Stimulated activated CD4-positive, alpha-beta T cell treated with anti-CD3 and anti-CD28 coated beads, Interleukin-12 subunit alpha, Interleukin-12 subunit beta, amount 100 ng/mL, for 48 hours (primary cell): ENCODE data around the gene USP43.
"Not testable (repeated sequence)": the region's sequence is repeated elsewhere in the genome, so short reads cannot be mapped to it uniquely, and the experiment has no call there.

Experiments used
- DNase-seq, 3 donors: peaks; one replicate each; pipeline ENCODE4 v3.0.0-alpha.2; 2020; ENCODE audit warnings: low read depth in 2 of 3, low spot score in 1 of 3

USP43 gene, protein sequence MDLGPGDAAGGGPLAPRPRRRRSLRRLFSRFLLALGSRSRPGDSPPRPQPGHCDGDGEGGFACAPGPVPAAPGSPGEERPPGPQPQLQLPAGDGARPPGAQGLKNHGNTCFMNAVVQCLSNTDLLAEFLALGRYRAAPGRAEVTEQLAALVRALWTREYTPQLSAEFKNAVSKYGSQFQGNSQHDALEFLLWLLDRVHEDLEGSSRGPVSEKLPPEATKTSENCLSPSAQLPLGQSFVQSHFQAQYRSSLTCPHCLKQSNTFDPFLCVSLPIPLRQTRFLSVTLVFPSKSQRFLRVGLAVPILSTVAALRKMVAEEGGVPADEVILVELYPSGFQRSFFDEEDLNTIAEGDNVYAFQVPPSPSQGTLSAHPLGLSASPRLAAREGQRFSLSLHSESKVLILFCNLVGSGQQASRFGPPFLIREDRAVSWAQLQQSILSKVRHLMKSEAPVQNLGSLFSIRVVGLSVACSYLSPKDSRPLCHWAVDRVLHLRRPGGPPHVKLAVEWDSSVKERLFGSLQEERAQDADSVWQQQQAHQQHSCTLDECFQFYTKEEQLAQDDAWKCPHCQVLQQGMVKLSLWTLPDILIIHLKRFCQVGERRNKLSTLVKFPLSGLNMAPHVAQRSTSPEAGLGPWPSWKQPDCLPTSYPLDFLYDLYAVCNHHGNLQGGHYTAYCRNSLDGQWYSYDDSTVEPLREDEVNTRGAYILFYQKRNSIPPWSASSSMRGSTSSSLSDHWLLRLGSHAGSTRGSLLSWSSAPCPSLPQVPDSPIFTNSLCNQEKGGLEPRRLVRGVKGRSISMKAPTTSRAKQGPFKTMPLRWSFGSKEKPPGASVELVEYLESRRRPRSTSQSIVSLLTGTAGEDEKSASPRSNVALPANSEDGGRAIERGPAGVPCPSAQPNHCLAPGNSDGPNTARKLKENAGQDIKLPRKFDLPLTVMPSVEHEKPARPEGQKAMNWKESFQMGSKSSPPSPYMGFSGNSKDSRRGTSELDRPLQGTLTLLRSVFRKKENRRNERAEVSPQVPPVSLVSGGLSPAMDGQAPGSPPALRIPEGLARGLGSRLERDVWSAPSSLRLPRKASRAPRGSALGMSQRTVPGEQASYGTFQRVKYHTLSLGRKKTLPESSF

DNA sequence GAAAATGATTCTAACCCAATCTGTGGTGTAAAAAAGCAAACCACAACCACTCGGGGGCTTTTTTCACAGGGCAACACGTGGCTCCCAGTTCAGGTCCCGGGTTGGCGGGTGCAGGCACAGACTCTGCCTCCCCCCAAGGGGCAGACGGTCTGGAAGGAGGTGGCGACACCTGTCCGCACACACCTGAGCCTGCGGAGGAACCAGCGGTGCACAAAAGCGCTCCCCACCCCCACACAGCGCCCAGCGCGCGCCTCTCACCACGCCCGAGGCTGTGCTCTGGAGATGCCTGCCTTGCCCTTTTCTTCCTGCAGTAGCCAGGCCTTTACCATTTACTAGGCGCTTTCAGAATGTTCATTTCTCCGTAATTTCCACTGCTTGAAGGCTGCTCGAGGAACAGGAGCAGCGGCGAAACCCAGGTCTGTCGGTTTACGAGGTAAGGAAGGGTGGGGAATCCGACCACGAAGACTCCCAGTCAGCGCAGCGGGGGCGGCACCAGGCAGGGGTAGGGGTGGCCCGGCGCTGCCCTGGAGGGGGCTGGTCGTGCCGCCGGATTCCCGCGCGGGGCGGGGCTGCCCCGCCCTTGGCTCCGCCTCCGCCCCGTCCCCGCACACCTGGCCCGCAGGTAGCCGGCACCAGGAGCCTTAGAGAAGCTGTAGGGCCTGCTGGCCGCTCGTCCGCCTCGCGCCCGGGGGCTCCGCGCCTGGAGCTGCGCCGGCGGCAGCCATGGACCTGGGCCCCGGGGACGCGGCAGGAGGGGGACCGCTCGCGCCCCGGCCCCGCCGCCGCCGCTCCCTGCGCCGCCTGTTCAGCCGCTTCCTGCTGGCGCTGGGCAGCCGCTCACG lies at the start of gene USP43:
USP43 (plus strand) TSS at position 608 of the 842 bp plus-strand sequence; CDS start at position 724, 116 bp downstream.
- DNase-seq: no peak

DNA sequence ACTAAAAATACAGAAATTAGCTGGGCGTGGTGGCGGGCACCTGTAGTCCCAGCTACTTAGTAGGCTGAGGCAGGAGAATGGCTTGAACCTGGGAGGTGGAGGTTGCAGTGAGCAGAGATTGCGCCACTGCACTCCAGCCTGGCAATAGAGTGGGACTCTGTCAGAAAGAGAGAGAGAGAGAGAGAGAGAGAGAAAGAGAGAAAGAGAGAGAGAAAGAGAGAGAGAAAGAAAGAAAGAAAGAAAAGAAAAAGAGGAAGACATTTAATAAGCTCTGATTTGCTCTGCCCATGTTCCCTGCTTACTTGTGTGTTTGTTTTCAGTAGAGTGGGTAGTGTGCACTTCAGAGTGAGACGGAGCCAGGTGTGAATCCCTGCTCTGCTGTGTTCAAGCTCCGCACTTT lies 47.7 kb upstream of the USP43 start:
- DNase-seq: not testable (repeated sequence)

DNA sequence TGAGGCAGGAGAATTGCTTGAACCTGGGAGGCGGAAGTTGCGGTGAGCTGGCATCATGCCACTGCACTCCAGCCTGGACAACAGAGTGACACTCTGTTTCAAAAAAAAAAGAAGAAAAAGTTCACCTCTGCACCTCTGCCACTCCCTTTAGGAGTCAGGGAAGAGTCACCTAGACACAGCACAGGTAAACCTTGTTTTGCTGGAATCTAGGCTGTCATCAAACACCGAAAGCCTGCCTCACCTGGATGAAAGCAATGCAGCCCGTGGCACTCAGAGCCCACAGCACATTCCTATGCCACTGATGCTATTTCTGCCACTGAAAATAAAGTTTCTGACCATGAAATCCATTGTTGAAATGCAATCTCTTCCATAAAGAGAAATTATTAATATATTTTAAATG lies 46.7 kb upstream of the USP43 start:
- no peak for DNase-seq

DNA sequence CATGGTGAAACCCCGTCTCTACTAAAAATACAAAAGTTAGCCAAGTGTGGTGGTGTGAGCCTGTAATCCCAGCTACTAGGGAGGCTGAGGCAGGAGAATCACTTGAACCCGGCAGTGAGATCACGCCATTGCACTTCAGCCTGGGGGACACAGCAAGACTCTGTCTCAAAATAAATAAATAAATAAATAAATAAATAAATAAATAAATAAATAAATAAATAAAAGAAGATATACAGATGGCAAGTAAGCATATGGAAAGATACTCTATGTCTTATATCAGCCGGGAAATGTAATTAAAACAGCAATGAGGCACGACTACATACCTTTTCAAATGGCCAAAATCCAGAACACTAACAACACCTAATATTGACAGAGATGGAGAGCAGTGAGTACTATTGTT lies 40.7 kb upstream of the USP43 start:
- DNase-seq: not testable (repeated sequence)

DNA sequence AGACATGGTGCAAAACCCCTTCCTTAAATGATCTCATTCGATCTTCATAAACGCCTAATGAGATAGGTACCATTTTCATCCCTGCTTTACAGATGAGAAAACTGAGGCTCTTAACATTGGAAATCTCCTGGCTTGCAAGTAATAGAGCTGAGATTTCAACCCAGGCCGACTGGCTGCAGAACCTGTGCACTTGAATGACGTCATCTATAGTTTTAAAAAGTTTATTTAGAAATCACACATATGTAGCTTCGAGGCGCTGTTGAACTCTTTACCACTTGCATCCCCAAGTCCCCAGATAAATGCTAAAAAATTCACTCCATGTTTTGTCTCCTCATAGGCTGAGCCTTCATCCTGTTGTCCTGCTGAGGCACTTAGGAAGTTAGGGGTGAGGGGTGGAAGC lies 38.9 kb upstream of the USP43 start:
- no peak for DNase-seq

DNA sequence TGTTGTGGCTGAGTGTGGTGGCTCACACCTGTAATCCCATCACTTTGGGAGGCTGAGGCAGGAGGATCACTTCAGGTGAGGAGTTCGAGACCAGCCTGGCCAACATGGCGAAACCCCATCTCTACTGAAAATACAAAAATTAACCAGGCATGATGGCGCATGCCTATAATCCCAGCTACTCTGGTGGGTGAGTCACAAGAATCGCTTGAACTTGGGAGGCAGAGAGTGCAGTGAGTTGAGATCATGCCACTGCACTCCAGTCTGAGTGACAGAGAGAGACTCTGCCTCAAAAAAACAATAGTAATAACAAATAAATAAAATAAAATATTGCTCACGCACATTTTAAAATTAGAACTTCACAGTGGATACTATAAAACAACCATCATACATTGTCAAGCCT lies 38.3 kb upstream of the USP43 start:
- DNase-seq: not testable (repeated sequence)

DNA sequence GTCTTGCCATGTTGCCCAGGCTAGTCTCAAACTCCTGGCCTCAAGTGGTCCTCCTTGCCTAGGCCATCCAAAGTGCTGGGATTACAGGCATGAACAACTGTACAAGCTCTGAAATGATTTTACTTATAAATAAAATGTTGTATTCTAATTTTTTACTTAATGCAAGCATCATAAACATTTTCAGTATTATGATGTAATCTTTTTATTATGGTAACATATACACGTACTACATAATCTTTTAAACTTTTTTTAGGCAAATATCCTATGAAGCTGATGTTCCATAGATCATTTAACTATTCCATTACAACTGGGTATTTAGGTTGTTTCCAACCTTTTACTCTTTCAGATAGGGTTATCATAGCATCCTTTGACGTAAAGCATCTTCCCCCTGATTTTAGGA lies 33.8 kb upstream of the USP43 start:
- no peak for DNase-seq

DNA sequence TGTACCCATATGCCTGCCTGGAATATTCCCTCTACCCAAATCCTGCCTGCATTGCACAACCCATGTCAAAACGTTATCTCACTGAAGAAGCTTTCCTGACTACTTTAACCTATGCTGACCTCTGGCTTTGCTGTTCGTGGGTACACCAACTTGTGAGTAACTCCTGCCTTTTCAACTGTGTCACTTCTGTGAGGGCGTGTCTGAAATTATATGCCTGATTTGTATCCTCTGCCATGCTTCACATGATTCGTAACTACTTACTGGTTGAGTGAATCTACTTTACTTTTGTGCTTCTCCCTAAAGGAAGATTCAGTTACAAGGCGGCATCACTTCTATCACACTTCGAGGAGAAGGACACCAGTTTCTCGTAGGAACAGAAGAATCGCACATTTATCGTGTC lies 33.3 kb upstream of the USP43 start:
- DNase-seq: no peak

DNA sequence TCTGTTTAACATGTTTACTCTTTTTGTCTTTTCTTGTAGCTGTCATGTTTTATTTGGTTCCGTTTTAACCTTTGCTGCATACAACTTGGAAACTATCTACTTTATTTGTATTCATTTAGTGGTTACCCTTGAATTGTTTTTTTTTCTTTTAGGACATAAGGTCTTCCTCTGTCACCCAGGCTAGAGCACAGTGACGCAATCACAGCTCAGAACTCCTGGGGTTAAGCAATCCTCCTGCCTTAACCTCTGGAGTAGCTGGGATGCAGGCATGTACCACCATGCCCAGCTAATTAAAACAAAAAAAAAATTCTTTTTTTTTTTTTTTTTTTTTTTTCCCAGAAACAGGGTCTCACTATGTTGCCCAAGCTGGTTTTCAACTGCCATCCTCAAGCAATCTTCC lies 29.8 kb upstream of the USP43 start:
- DNase-seq: no peak

DNA sequence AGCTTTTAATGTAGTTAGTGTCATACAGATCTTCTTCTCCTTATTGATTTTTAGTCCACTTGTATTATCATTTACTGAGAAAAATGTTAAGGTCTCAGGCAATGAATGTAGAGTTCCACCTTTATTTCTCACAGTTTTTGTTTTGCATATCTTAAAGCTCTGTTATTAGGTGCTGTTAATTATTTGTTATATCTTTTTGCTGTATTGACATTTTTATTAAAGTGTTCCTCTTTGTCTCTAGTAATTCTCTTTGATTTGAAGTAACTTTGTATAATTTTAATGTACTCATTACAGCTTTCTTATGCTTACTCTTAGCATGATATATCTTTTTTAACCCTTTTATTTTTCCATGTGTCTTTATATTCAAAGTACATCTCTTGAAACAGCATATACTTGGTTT lies 22.4 kb upstream of the USP43 start:
- DNase-seq: no peak

DNA sequence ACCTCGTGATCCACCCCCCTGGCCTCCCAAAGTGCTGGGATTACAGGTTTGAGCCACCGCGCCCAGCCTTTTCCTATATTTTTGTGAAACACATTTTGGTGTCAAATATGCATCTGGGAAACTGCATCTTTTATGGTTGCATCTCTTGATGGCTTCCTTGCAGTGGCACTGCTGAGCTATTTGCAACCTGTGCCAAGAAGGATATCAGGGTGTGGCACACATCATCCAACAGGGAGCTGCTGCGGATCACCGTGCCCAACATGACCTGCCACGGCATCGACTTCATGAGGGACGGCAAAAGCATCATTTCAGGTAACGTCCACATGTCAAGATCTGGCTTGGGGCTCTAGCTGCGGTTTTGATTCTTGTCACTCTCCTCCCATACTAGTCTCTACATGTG lies 16.8 kb upstream of the USP43 start:
- no peak for DNase-seq

DNA sequence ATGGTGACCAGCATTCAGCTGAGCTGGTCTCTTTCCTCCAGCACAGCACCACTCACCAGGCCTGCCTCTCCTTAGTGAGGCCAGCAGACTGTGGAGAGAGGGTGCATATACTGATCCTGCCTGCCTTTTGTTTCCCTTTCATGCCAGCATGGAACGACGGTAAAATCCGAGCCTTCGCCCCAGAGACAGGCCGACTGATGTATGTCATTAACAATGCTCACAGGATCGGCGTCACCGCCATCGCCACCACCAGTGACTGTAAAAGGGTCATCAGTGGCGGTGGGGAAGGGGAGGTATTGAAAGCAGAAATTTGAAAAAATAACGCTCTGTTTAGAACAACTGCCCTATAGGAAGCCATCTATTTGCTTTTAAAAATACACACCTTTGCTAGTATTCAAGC lies 12.6 kb upstream of the USP43 start:
- DNase-seq: no peak

DNA sequence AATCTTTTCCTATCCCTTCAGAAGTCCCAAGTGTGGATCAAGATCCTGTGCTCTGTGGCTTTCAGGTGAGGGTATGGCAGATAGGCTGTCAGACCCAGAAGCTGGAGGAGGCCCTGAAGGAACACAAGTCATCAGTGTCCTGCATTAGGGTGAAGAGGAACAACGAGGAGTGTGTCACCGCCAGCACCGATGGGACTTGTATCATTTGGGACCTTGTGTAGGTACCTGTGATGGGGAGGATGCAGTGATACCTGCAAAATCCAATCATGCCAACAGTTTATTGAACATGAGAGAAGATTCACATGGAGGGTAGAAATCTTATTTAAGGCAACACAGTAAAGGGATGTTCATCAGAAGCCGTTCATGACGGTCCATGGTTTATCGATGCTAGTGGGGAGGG lies 10.0 kb upstream of the USP43 start:
- DNase-seq: no peak

DNA sequence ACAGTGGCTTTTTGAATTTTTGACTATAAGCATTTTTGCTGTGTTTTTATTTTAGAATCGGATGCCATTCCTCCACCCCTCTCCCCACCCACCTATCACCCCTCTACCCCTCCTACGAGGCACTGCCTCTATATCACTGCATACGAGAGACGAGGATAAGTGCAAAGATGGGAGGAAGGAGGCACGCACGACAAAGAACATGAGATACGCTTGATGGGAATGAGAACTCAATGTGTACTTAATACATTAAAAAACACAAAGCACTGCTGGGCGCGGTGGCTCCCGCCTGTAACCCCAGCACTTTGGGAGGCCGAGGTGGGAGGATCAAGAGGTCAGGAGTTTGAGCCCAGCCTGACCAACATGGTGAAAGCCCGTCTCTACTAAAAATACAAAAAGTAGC lies 8.8 kb upstream of the USP43 start:
- DNase-seq: no peak

DNA sequence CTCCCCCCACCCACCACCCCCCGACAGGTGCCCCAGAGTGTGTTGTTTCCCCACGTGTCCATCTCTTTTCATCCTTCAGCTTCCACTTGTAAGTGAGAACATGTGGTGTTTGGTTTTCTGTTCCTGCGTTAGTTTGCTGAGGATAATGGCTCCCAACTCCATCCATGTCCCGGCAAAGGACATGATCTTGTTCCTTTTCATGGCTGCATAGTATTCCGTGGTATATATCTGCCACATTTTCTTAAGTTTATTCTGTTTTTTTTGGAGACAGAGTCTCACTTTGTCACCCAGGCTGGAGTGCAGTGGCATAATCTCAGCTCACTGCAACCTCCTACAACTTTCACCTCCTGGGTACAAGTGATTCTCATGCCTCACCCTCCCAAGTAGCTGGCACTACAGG lies 4.9 kb upstream of the USP43 start:
- not testable (repeated sequence) for DNase-seq

DNA sequence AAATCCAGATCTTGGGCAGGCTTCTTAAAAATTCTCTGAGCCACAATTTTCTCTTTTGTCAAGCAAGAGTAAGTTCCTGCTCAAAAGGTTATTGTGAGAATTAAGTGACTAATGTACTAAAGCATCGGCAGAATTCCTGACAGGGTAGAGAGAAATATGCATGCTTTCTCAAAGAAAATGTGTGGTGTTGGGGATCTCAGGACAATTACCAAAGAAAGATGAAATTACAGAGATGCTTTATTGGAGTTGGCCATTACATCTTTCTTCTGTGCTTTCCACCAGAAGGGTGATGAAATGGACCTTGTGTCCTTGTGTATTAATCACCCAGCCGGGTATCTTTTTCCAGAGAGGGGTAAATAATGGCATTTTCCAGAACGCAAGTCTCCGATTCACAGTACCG lies 1.7 kb upstream of the USP43 start:
- DNase-seq: no peak

DNA sequence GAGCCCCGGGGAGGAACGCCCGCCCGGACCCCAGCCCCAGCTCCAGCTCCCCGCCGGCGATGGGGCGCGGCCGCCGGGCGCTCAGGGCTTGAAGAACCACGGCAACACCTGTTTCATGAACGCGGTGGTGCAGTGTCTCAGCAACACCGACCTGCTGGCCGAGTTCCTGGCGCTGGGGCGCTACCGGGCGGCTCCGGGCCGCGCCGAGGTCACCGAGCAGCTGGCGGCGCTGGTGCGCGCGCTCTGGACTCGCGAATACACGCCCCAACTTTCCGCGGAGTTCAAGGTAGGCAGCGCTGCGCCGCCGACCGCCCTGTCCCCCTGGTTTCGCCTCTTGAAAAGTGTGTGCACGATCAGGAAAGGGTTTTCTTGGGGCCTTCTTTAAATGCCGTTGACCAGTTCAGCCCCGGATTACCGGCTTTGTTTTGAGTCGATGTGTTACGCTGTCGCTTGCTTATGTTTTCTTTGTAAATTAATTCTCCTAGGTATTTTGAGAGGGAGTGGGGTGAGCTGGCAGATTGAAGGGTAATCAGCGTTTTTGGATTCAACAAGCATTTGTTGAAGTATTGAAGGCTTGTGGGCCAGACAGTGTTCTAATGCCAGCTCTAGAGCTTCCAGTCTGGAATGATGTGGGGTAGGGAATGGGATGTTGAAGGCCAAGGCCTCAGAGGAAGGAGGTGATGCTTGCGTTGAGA lies 681 bp downstream of the USP43 start:
- peak in 1 of 3 donors; percentile 12 for DNase-seq

DNA sequence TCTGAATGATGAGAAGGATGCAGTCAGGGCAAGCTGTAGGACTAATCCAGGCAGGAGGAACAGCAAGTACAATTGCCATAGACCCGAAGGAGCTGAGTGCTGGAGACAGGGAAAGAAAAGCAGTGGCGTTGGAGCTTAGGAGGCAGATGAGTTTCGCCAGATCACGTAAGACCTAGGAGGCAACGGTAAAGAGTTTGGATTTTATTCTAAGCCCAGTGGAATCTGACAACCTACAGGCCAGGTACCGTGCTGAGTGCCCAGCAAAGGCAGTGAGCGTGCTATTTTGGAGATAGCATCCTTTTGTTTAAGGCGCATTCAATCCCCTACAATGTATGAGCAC lies 1.2 kb downstream of the USP43 start:
- DNase-seq: no peak

DNA sequence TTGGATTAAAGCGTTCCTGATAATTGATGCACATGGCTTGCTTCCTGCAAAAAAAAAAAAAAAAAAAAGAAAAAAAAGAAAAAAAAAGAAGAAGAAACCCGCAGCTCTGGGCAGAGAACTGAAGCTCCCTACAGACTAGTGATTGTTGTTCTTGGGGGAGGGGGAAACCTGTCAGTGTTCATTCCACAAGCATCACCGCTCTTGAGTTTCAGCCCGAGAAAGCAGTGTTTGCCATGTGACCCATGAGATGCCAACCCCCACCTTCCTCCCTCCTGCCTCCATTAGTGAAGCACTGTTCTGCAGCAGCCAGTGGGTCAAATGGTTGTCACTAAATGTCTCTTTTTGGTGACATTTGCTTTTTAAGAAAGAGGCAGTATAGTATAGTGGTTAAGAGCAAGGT lies 1.7 kb downstream of the USP43 start:
- no peak for DNase-seq

DNA sequence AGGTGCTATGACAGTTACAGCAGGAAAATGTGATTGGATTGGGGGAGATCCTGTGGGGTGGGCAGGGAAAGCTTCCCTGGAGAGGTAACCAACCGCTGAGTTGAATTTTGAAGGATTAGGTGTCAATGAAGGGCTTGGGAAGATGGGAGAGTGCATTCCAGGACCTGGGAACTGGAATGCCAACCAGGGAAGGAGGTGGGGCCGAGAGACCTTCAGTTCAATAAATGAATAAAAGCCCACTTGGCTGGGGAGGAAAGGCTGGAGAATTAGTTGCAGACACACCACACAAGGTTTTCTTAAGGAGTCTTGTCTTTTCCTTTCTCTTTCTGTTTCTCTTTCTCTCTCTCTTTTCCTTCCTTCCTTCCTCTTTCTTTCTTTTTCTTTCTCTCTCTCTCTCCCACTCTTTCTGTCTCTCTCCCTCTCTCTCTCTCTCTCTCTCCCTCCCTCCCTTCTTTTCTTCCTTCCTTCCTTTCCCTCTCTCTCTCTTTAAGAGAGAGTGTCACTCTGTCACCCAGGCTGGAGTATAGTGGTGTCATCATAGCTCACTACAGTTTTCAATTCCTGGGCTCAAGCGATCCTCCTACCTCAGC lies 3.3 kb downstream of the USP43 start:
- DNase-seq: no peak
